Neural progenitor cell (in vitro differentiated cells): ENCODE data around the gene RASIP1.
"Not testable (repeated sequence)": the region's sequence is repeated elsewhere in the genome, so short reads cannot be mapped to it uniquely, and the experiment has no call there.

Experiments
- EZH2 ChIP-seq: fragments of 200-600 bp; sonication (generic); IDR thresholded peaks from 2 replicates; pipeline ENCODE4 v1.6.1; 2017; ENCODE audit warnings: antibody characterized with exemption, mild to moderate bottlenecking, moderate library complexity
- EZH2phosphoT487 ChIP-seq: fragments of 200-600 bp; sonication (generic); IDR thresholded peaks from 2 replicates; pipeline ENCODE4 v1.6.1; 2017; ENCODE audit warnings: antibody characterized with exemption
- TF ChIP-seq, protein P1 (sequence below): fragments of 200-600 bp; sonication (generic); IDR thresholded peaks from 2 replicates; pipeline ENCODE4 v1.5.1; 2017; ENCODE audit warnings: antibody characterized with exemption, mild to moderate bottlenecking

DNA sequence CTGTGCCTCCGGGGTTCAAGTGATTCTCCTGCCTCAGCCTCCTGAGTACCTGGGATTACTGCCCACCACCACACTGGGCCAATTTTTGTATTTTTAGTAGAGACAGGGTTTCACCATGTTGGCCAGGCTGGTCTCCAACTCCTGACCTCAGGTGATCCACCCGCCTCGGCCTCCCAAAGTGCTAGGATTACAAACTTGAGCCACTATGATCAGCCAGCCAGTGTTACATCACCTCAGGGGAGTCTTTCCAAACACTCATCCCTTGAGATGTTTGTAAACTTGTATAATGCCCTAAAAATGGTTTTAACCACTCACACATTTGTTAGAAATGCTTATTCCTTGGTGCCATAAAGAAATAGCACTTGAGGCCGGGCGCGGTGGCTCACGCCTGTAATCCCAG lies 46.0 kb upstream of the RASIP1 start:
- TF ChIP-seq EZH2, EZH2phosphoT487: not testable (repeated sequence)
- TF ChIP-seq, protein P1, sequence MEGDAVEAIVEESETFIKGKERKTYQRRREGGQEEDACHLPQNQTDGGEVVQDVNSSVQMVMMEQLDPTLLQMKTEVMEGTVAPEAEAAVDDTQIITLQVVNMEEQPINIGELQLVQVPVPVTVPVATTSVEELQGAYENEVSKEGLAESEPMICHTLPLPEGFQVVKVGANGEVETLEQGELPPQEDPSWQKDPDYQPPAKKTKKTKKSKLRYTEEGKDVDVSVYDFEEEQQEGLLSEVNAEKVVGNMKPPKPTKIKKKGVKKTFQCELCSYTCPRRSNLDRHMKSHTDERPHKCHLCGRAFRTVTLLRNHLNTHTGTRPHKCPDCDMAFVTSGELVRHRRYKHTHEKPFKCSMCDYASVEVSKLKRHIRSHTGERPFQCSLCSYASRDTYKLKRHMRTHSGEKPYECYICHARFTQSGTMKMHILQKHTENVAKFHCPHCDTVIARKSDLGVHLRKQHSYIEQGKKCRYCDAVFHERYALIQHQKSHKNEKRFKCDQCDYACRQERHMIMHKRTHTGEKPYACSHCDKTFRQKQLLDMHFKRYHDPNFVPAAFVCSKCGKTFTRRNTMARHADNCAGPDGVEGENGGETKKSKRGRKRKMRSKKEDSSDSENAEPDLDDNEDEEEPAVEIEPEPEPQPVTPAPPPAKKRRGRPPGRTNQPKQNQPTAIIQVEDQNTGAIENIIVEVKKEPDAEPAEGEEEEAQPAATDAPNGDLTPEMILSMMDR: not testable (repeated sequence)
